Measurements from ENCODE around the gene LDLRAD2. TPM values are rescaled to one million over a fixed set of nuclear protein-coding genes. Genes with fewer than 3 reads are reported as not detected.

The LDLRAD2 gene
- total and polyA plus RNA-seq, 2 of the 8 experiments (the other 6 are each of a cell fraction or from before 2014, with no cell fraction given): 0.48 to 0.74 TPM

GRCh38 chr1:21851430-21852250 lies 39.6 kb downstream of the LDLRAD2 start:
- POLR2A ChIA-PET (ENCODE audit: partially characterized antibody): interaction anchor here (1.1 kb wide), 1 partner anchor 29 kb away, joined by 3 read pairs; no protein-coding TSS in a partner anchor
- H2BK15ac ChIP-seq (ENCODE audit: low read length): no peak overlapping the region
- H3K23me2 ChIP-seq (ENCODE audit: low read depth, low read length): no peaks in the 10 kb centered on the region
- no peak overlapping the region for H3K56ac ChIP-seq (replicated peaks; ENCODE audit: insufficient read length, low read depth, low read length)
- no peak overlapping the region for H3K9ac ChIP-seq (replicated peaks in 1 of 4; ENCODE audit: extremely low read depth in 1 of 4, low read depth in 3 of 4, low read length in 3 of 4)
- H3K23ac ChIP-seq (ENCODE audit: insufficient read length): no peak overlapping the region
- no peak overlapping the region for H4K5ac ChIP-seq (ENCODE audit: insufficient read length, low read depth, low read length)
- H4K20me1 ChIP-seq (replicated peaks in 1 of 2; ENCODE audit: control insufficient read depth in 1 of 2, insufficient read depth in 2 of 2, low read length in 2 of 2): peaks cover 0 to 12% of the 10 kb centered on the region in 2 experiments
- H3K4me2 ChIP-seq (ENCODE audit: insufficient read depth in 1 of 2, low read depth in 2 of 2, low read length in 2 of 2): no peak overlapping the region
- CTCF ChIA-PET (ENCODE audit: partially characterized antibody): interaction anchor here (1.0 to 1.1 kb wide), 2 partner anchors 11 to 31 kb away, joined by 3 read pairs; no protein-coding TSS in a partner anchor
- H2BK12ac ChIP-seq (ENCODE audit: low read depth, low read length): no peak overlapping the region
- FAIRE-seq (no peak), DNase-seq (ENCODE audit: low read depth in 1 of 2, low spot score in 2 of 2) (no peak)
- H2BK20ac ChIP-seq (ENCODE audit: low read length): no peak overlapping the region
- H3K18ac ChIP-seq (ENCODE audit: extremely low read depth, low read length): no peak overlapping the region
- H2BK120ac ChIP-seq (replicated peaks; ENCODE audit: low read depth, low read length): no peak overlapping the region
- WGBS, 2 experiments (ENCODE audit: extremely low coverage in 1 of 2, insufficient coverage in 1 of 2, insufficient read length in 1 of 2, insufficient replicate concordance in 2 of 2, low coverage in 1 of 2, low lambda C conversion rate in 2 of 2, missing lambda C conversion rate in 1 of 2): 94% methylated on average over 30 of the region's 33 CpGs; no CpG with 5 or more reads in 1 of the 2 experiments
- H4K8ac ChIP-seq (ENCODE audit: extremely low read depth, insufficient read depth, low read length): no peak overlapping the region
- H3K4me3 ChIP-seq (ENCODE audit: extremely low read depth in 1 of 4, insufficient read depth in 2 of 4, low read depth in 3 of 4, low read length in 4 of 4): no peak overlapping the region
- no peak overlapping the region for H2BK5ac ChIP-seq (ENCODE audit: low read depth, low read length)
- H3K9me3 ChIP-seq (ENCODE audit: insufficient read depth in 2 of 2, low read depth in 1 of 2, low read length in 1 of 2): no peaks in the 10 kb centered on the region
- no peak overlapping the region for H3K14ac ChIP-seq (ENCODE audit: insufficient read length)
- H3K79me2 ChIP-seq (ENCODE audit: control insufficient read depth in 1 of 2, insufficient read depth in 2 of 2, low read length in 2 of 2): no peaks in the 10 kb centered on the region
- H3K4ac ChIP-seq (replicated peaks; ENCODE audit: insufficient read length, low read depth, low read length): no peak overlapping the region
- peaks cover 12 to 67% (median 44%) of the 10 kb centered on the region in 4 experiments for H3K36me3 ChIP-seq (ENCODE audit: control insufficient read depth in 2 of 4, insufficient read depth in 4 of 4, low read length in 3 of 4)
- H3K79me1 ChIP-seq (ENCODE audit: low read depth, low read length): no peaks in the 10 kb centered on the region
- no peaks in the 10 kb centered on the region for H3K4me1 ChIP-seq (replicated peaks in 1 of 4; ENCODE audit: control insufficient read depth in 3 of 4, insufficient read depth in 4 of 4, low read length in 3 of 4)
- H4K91ac ChIP-seq (replicated peaks; ENCODE audit: insufficient read length, low read length): no peak overlapping the region
- no peak overlapping the region for H2AFZ ChIP-seq (ENCODE audit: low read length)
- H3K27ac ChIP-seq (ENCODE audit: low read depth, low read length): no peak overlapping the region
- no peak overlapping the region for H2AK5ac ChIP-seq (ENCODE audit: low read depth, low read length)
- TF ChIP-seq YY1 (IDR thresholded peaks at IDR 0.05; ENCODE audit: low read depth, low read length) (no peak), BCL11A (IDR thresholded peaks at IDR 0.05; ENCODE audit: low read depth in 2 of 2, low read length in 2 of 2) (no peak), KDM5A (IDR thresholded peaks at IDR 0.05; ENCODE audit: low read length) (no peak), RAD21 (IDR thresholded peaks at IDR 0.05 in 1 of 2, conservative IDR thresholded peaks at IDR 0.05 in 1 of 2; ENCODE audit: low read depth in 2 of 2, low read length in 2 of 2) (no peak), CEBPB (IDR thresholded peaks at IDR 0.05; ENCODE audit: low read depth, low read length) (no peak), SUZ12 (IDR thresholded peaks at IDR 0.05; ENCODE audit: low read length) (no peak), NRF1 (IDR thresholded peaks at IDR 0.05; ENCODE audit: low read depth, low read length) (no peak), E2F6 (IDR thresholded peaks at IDR 0.05) (no peak), SIRT6 (IDR thresholded peaks at IDR 0.05; ENCODE audit: low read length) (no peak), POLR2A (IDR thresholded peaks at IDR 0.05; ENCODE audit: control extremely low read depth in 1 of 2, low read depth in 2 of 2, low read length in 2 of 2) (no peak), RXRA (IDR thresholded peaks at IDR 0.05; ENCODE audit: insufficient read depth, low read depth, low read length) (no peak)
- H3K27me3 ChIP-seq (replicated peaks in 1 of 4; ENCODE audit: control insufficient read depth in 3 of 4, extremely low read depth in 1 of 4, insufficient read depth in 3 of 4, low read length in 3 of 4): no peaks in the 10 kb centered on the region

All from H1 (cell line).